VCaP (cell line): ENCODE data around the gene LAMB2.

Source experiments
- H3K27ac ChIP-seq: fragments of 450-650 bp; 2 replicates; pipeline ENCODE4 v1.5.1; 2017
- CTCF ChIP-seq: fragments of 450-650 bp; conservative IDR thresholded peaks from 2 replicates; pipeline ENCODE4 v1.5.1; 2017; ENCODE audit warnings: mild to moderate bottlenecking, moderate library complexity

Gene LAMB2

GRCh38 chr3:49165771-49166751 lies 33.2 kb upstream of the LAMB2 start, which contains the start of gene CCDC71:
Gene CCDC71 (minus strand): TSS chr3:49166331. CDS start chr3:49164208, 2,123 bp downstream.
- TF ChIP-seq CTCF, result no peak
- peak within 1 kb of the TSS; percentile 82 for H3K27ac ChIP-seq

- no peak for TF ChIP-seq CTCF
- H3K27ac ChIP-seq, result peak overlapping the region; percentile 82
These were observed 32.3 kb upstream of the LAMB2 start for GRCh38 chr3:49164983-49165720.

- no peak overlapping the region for H3K27ac ChIP-seq
- no peak for TF ChIP-seq CTCF
These were observed 30.8 kb upstream of the LAMB2 start for GRCh38 chr3:49163609-49164008.

- H3K27ac ChIP-seq, result no peak overlapping the region
- no peak for TF ChIP-seq CTCF
These were observed 30.0 kb upstream of the LAMB2 start for GRCh38 chr3:49162751-49163419.

GRCh38 chr3:49161808-49162530 lies 29.1 kb upstream of the LAMB2 start:
- H3K27ac ChIP-seq, result no peak overlapping the region
- TF ChIP-seq CTCF, result no peak

GRCh38 chr3:49161197-49161596 lies 28.3 kb upstream of the LAMB2 start:
- TF ChIP-seq CTCF, result no peak
- no peak overlapping the region for H3K27ac ChIP-seq
